CD14-positive monocyte (primary cell): Measurements from ENCODE around the gene RPS6KA2. TPM values are rescaled to one million over a fixed set of nuclear protein-coding genes. Genes with fewer than 3 reads are reported as not detected.

Source experiments
- DNase-seq, 3 donors: peaks; one replicate each; pipeline ENCODE4 v3.0.0-alpha.2; 2011 to 2022
- H2AFZ ChIP-seq: 2 replicates; pipeline ENCODE4 v1.6.0; 2012; ENCODE audit warnings: mild to moderate bottlenecking, low read depth, low read length, inconsistent platforms; ENCODE audit not compliant: insufficient read depth, poor library complexity, severe bottlenecking
- H3K27ac ChIP-seq, 2 donors: 1 replicate in 1 of 2; 2 replicates in 1 of 2; pipeline ENCODE4 v1.5.1; 2012 to 2013; ENCODE audit warnings: low read length in 2 of 2, control low read depth in 1 of 2, inconsistent platforms in 1 of 2, low read depth in 1 of 2, mild to moderate bottlenecking in 1 of 2
- H3K27me3 ChIP-seq, 2 donors: one replicate each; pipeline versions ENCODE4 v1.6.0 to v1.6.1; 2011 to 2013; ENCODE audit warnings: low read length in 2 of 2; ENCODE audit not compliant: control insufficient read depth in 2 of 2, insufficient read depth in 2 of 2
- H3K36me3 ChIP-seq, 2 donors: replicated peaks in 1 of 2; 1 replicate in 1 of 2; 2 replicates in 1 of 2; pipeline versions ENCODE4 v1.5.1 to v1.6.1; 2012 to 2013; ENCODE audit warnings: low read length in 2 of 2, control low read depth in 1 of 2, inconsistent platforms in 1 of 2, mild to moderate bottlenecking in 1 of 2; ENCODE audit not compliant: insufficient read depth in 2 of 2, control insufficient read depth in 1 of 2
- H3K4me1 ChIP-seq, 2 donors: 1 replicate in 1 of 2; 2 replicates in 1 of 2; pipeline versions ENCODE4 v1.5.1 to v1.6.1; 2012 to 2013; ENCODE audit warnings: low read length in 2 of 2, control low read depth in 1 of 2, inconsistent platforms in 1 of 2, mild to moderate bottlenecking in 1 of 2, moderate library complexity in 1 of 2; ENCODE audit not compliant: insufficient read depth in 2 of 2, control insufficient read depth in 1 of 2
- H3K4me2 ChIP-seq: replicated peaks from 2 replicates; pipeline ENCODE3; 2012; ENCODE audit warnings: low read length, moderate library complexity, mild to moderate bottlenecking; ENCODE audit not compliant: poor library complexity, severe bottlenecking; ENCODE audit errors: extremely low read depth
- H3K4me3 ChIP-seq, 3 experiments: fragments of 200-600 bp in 1 of 3; sonication (generic) in 1 of 3; replicated peaks in 1 of 3; 1 replicate in 2 of 3; 2 replicates in 1 of 3; pipeline ENCODE4 v1.5.1; 2011 to 2013; ENCODE audit warnings: low read length in 3 of 3, mild to moderate bottlenecking in 3 of 3, control low read depth in 2 of 3, low read depth in 2 of 3, inconsistent platforms in 1 of 3, moderate library complexity in 1 of 3
- H3K79me2 ChIP-seq: 2 replicates; pipeline ENCODE4 v1.6.0; 2012; ENCODE audit warnings: mild to moderate bottlenecking, control low read depth, inconsistent platforms, low read length, moderate library complexity; ENCODE audit not compliant: insufficient read depth
- H3K9ac ChIP-seq: 2 replicates; pipeline ENCODE4 v1.6.0; 2017; ENCODE audit warnings: low read length, mild to moderate bottlenecking; ENCODE audit not compliant: insufficient read depth, poor library complexity, severe bottlenecking
- H3K9me3 ChIP-seq, 2 donors: replicated peaks in 1 of 2; 1 replicate in 1 of 2; 2 replicates in 1 of 2; pipeline versions ENCODE4 v1.5.1 to v1.6.1; 2012 to 2013; ENCODE audit warnings: low read length in 2 of 2, control low read depth in 1 of 2; ENCODE audit not compliant: control insufficient read depth in 1 of 2, insufficient read depth in 1 of 2
- H4K20me1 ChIP-seq: 2 replicates; pipeline ENCODE4 v1.6.0; 2012; ENCODE audit warnings: mild to moderate bottlenecking, low read length, control low read depth, moderate library complexity; ENCODE audit not compliant: insufficient read depth
- H3K27ac Mint-ChIP-seq, 7 donors: one replicate each; pipeline ENCODE4 v1.8.0; 2020; ENCODE audit warnings: mild to moderate bottlenecking in 7 of 7, mixed read lengths in 7 of 7, moderate library complexity in 6 of 7, inconsistent platforms in 2 of 7
- H3K27me3 Mint-ChIP-seq, 3 donors: one replicate each; pipeline ENCODE4 v1.8.0; 2021 to 2022; ENCODE audit warnings: low read depth in 3 of 3, mild to moderate bottlenecking in 3 of 3, mixed read lengths in 3 of 3, moderate library complexity in 3 of 3, inconsistent platforms in 1 of 3
- H3K36me3 Mint-ChIP-seq, 2 donors: one replicate each; pipeline ENCODE4 v1.8.0; 2020; ENCODE audit warnings: mixed read lengths in 2 of 2, inconsistent platforms in 1 of 2, mild to moderate bottlenecking in 1 of 2
- H3K4me1 Mint-ChIP-seq: one replicate; pipeline ENCODE4 v1.8.0; 2020; ENCODE audit warnings: mild to moderate bottlenecking, mixed read lengths
- H3K4me3 Mint-ChIP-seq, 2 donors: one replicate each; pipeline ENCODE4 v1.8.0; 2020; ENCODE audit warnings: mild to moderate bottlenecking in 2 of 2, mixed read lengths in 2 of 2, moderate library complexity in 1 of 2
- H3K9me3 Mint-ChIP-seq, 7 donors: one replicate each; pipeline ENCODE4 v1.8.0; 2020 to 2022; ENCODE audit warnings: mixed read lengths in 7 of 7, mild to moderate bottlenecking in 6 of 7, moderate library complexity in 6 of 7, inconsistent platforms in 2 of 7
- WGBS: methylation state at CpG from one replicate; pipeline ENCODE4 v1.1.5; 2013; ENCODE audit warnings: missing lambda C conversion rate; ENCODE audit not compliant: insufficient coverage; 5-methylcytosine and 5-hydroxymethylcytosine counted together
- intact Hi-C, 2 donors: fragments of 100-400 bp; cut with micrococcal nuclease; formaldehyde crosslinking; loops; one replicate each; pipeline versions ENCODE4 v1.15.0 to v1.15.1; 2023
- polyA plus RNA-seq, 3 donors: library from polyadenylated mRNA; depleted of rRNA in 1 of 3; unstranded in 2 of 3; stranded (reverse) in 1 of 3; fragments of 300-500 nt in 2 of 3; fragments of >200 nt in 1 of 3; fragmentation: Illumina TruSeq in 2 of 3; gene quantifications; 1 replicate in 2 of 3; 2 replicates in 1 of 3; pipeline ENCODE4 v1.2.3, GENCODE V29; 2012 to 2021
- TF ChIP-seq, protein P1 (sequence below): fragments of 200-600 bp; IDR thresholded peaks from one replicate; pipeline ENCODE4 v1.8.0; 2022; ENCODE audit warnings: antibody characterized with exemption, mild to moderate bottlenecking

Gene RPS6KA2
- polyA plus RNA-seq, 3 donors, result 1.4 to 3.1 (median 1.9) TPM

DNA sequence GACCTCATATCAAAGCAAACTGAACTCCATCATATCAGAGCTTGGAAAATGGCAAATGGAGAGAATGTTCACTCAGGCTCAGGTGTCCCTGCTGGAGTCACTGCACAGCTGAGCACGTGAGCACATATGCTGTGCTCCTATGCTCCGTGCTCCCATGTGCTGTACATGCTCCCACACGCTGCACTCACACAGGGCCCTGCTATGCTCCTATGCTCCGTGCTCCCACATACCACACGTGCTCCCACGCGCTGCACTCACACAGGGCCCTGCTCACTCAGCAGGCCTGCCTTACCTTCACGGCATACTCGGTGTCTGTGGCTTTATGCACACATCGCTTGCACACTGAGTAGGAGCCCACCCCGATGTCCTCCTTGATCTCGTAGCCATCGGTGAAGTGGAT lies 178.6 kb downstream of the RPS6KA2 start:
- Histone ChIP-seq H3K27me3 (no peaks in the 10 kb centered on the region), H3K36me3 (no peaks in the 10 kb centered on the region), H3K27ac (no peak overlapping the region), H3K9me3 (no peaks in the 10 kb centered on the region), H3K9ac (no peak overlapping the region), H3K4me2 (no peak overlapping the region), H4K20me1 (no peaks in the 10 kb centered on the region), H3K4me1 (no peaks in the 10 kb centered on the region), H3K4me3 (no peak overlapping the region), H3K79me2 (no peaks in the 10 kb centered on the region), H2AFZ (no peak overlapping the region)
- TF ChIP-seq, protein P1, sequence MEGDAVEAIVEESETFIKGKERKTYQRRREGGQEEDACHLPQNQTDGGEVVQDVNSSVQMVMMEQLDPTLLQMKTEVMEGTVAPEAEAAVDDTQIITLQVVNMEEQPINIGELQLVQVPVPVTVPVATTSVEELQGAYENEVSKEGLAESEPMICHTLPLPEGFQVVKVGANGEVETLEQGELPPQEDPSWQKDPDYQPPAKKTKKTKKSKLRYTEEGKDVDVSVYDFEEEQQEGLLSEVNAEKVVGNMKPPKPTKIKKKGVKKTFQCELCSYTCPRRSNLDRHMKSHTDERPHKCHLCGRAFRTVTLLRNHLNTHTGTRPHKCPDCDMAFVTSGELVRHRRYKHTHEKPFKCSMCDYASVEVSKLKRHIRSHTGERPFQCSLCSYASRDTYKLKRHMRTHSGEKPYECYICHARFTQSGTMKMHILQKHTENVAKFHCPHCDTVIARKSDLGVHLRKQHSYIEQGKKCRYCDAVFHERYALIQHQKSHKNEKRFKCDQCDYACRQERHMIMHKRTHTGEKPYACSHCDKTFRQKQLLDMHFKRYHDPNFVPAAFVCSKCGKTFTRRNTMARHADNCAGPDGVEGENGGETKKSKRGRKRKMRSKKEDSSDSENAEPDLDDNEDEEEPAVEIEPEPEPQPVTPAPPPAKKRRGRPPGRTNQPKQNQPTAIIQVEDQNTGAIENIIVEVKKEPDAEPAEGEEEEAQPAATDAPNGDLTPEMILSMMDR, result no peak
- no peak for DNase-seq
- no peaks in the 10 kb centered on the region for H3K4me1 Mint-ChIP-seq
- no peak overlapping the region for H3K27ac Mint-ChIP-seq
- intact Hi-C loops, result no loop called here
- H3K36me3 Mint-ChIP-seq, result peaks cover 0 to 11% of the 10 kb centered on the region in 2 donors
- H3K9me3 Mint-ChIP-seq, result peaks cover 0 to 6% (median 0%) of the 10 kb centered on the region in 7 donors
- peaks cover 1 to 4% (median 3%) of the 10 kb centered on the region in 3 donors for H3K27me3 Mint-ChIP-seq
- H3K4me3 Mint-ChIP-seq, result no peak overlapping the region
- WGBS, result 91% methylated on average over 13 of the region's 13 CpGs

DNA sequence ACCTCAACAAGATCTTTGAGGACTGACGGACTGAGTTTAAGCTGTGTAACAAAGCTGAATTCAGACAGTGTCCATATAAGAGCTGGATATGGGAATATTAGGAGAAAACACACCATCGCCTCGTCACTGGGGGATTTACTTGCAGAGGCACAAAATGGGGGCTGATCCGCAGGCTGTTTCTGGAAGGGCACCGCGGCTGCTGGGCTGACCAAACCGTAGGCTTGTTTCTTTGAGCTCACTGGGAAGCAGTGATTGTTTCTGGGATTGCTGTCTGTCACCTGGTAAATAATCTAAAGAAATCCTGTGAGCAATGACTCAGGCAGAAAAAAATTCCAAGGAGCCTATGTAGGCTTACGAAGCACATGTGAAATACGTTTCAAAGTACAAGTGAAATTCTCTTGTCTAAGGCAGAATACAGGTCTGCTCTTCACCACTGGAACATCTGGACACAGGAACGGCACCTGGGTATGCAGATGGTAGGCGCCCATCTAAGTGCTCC lies 180.4 kb downstream of the RPS6KA2 start:
- Histone ChIP-seq H3K4me2 (no peak overlapping the region), H3K36me3 (no peaks in the 10 kb centered on the region), H3K4me1 (no peaks in the 10 kb centered on the region), H3K79me2 (no peaks in the 10 kb centered on the region), H3K27ac (no peak overlapping the region), H4K20me1 (no peaks in the 10 kb centered on the region), H3K9ac (no peak overlapping the region), H3K9me3 (no peaks in the 10 kb centered on the region), H3K27me3 (peaks cover 5 to 7% of the 10 kb centered on the region in 2 donors), H2AFZ (no peak overlapping the region), H3K4me3 (no peak overlapping the region)
- no peak overlapping the region for H3K4me3 Mint-ChIP-seq
- no peak for DNase-seq
- peaks cover 0 to 3% (median 0%) of the 10 kb centered on the region in 7 donors for H3K9me3 Mint-ChIP-seq
- TF ChIP-seq, protein P1, result no peak
- WGBS, result 97% methylated on average over 10 of the region's 11 CpGs
- peaks cover 8% of the 10 kb centered on the region for H3K4me1 Mint-ChIP-seq
- H3K27ac Mint-ChIP-seq, result no peak overlapping the region
- H3K27me3 Mint-ChIP-seq, result peaks cover 9 to 11% (median 9%) of the 10 kb centered on the region in 3 donors
- H3K36me3 Mint-ChIP-seq, result peaks cover 0 to 11% of the 10 kb centered on the region in 2 donors
- intact Hi-C loops, result no loop called here
